ENCODE measurements around the gene FLNB. TPM values are rescaled to one million over a fixed set of nuclear protein-coding genes. Genes with fewer than 3 reads are reported as not detected.
A peak's percentile ranks its signal among the peaks of the same experiment; 100 is the strongest.

Gene FLNB
- total and polyA plus RNA-seq, 2 of the 8 experiments (the other 6 are each of a cell fraction or from before 2014, with no cell fraction given), result 72.3 to 118 TPM

- peak; percentile 52 for TF ChIP-seq MAX (IDR thresholded peaks at IDR 0.05)
Observed at GRCh38 chr3:58167431-58168351, 159.5 kb downstream of the FLNB start (continued).
